Measurements from ENCODE around the gene SEC31A.

GRCh38 chr4:82900066-82900410 is 9.1 kb upstream of the SEC31A start:
- TF ChIP-seq RCOR1 (IDR thresholded peaks at IDR 0.05; ENCODE audit: insufficient replicate concordance, low read length) (no peak), CTCF (conservative IDR thresholded peaks at IDR 0.05; ENCODE audit: low read depth, low read length) (no peak), POLR2A (IDR thresholded peaks at IDR 0.05; ENCODE audit: low read depth, low read length) (no peak), MXI1 (IDR thresholded peaks at IDR 0.05; ENCODE audit: borderline replicate concordance, low read depth, low read length) (no peak), NFE2L2 (IDR thresholded peaks at IDR 0.05; ENCODE audit: low read depth, low read length) (no peak), RFX5 (IDR thresholded peaks at IDR 0.05; ENCODE audit: low read depth, low read length) (no peak), RAD21 (IDR thresholded peaks at IDR 0.05; ENCODE audit: low read length) (no peak), MAFK (IDR thresholded peaks at IDR 0.05; ENCODE audit: low read depth, low read length) (no peak), CEBPB (IDR thresholded peaks at IDR 0.05; ENCODE audit: low read depth, low read length) (no peak), USF2 (IDR thresholded peaks at IDR 0.05; ENCODE audit: low read depth, low read length) (no peak), BHLHE40 (IDR thresholded peaks at IDR 0.05; ENCODE audit: low read depth, low read length) (no peak), ELK1 (IDR thresholded peaks at IDR 0.05; ENCODE audit: borderline replicate concordance, low read depth, low read length) (no peak), SMC3 (IDR thresholded peaks at IDR 0.05; ENCODE audit: low read depth, low read length) (no peak), CHD1 (IDR thresholded peaks at IDR 0.05; ENCODE audit: low read depth, low read length) (0 out of 2 replicates have a peak, but pooled peaks have one; percentile 58)

Data from IMR-90 (cell line).